Loucy (cell line): Measurements from ENCODE around the gene ATP8A2.

Source experiments
- EZH2phosphoT487 ChIP-seq: fragments of 200-600 bp; IDR thresholded peaks from 2 replicates; pipeline ENCODE4 v1.6.1; 2018; ENCODE audit warnings: antibody characterized with exemption, mild to moderate bottlenecking, moderate library complexity, borderline replicate concordance
- TF ChIP-seq, protein P1 (sequence below): fragments of 200-600 bp; sonication (generic); conservative IDR thresholded peaks from 2 replicates; pipeline ENCODE4 v1.5.1; 2014; ENCODE audit warnings: mild to moderate bottlenecking, antibody characterized with exemption, low read length

DNA sequence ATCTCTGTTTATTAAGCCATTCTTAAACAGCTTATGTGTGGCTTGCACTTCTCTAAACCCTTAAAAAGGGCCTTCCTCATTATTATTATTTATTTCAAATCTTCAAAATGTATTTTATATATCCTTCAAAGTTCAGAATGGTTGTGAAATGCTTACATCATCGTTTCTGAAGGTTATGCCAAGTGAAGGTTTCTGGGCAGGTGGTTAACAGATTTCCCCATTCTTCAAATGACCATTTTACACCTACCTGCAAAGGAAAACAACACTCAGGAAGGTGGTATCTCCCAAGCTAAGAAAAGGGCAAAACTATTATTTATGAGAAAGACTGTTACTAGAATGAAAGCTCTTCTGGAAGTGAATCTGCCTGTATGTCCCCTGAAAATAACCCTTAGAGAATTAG, 488.5 kb downstream of the ATP8A2 start:
- TF ChIP-seq, protein P1, sequence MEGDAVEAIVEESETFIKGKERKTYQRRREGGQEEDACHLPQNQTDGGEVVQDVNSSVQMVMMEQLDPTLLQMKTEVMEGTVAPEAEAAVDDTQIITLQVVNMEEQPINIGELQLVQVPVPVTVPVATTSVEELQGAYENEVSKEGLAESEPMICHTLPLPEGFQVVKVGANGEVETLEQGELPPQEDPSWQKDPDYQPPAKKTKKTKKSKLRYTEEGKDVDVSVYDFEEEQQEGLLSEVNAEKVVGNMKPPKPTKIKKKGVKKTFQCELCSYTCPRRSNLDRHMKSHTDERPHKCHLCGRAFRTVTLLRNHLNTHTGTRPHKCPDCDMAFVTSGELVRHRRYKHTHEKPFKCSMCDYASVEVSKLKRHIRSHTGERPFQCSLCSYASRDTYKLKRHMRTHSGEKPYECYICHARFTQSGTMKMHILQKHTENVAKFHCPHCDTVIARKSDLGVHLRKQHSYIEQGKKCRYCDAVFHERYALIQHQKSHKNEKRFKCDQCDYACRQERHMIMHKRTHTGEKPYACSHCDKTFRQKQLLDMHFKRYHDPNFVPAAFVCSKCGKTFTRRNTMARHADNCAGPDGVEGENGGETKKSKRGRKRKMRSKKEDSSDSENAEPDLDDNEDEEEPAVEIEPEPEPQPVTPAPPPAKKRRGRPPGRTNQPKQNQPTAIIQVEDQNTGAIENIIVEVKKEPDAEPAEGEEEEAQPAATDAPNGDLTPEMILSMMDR, result no peak
- no peak for TF ChIP-seq EZH2phosphoT487
